ENCODE measurements around the gene OR4D11. TPM values are rescaled to one million over a fixed set of nuclear protein-coding genes. Genes with fewer than 3 reads are reported as not detected.
A peak's percentile ranks its signal among the peaks of the same experiment; 100 is the strongest.

Gene OR4D11
- total and polyA plus RNA-seq, 9 of the 15 experiments (the other 6 are each of a cell fraction or from before 2014, with no cell fraction given) = not detected

DNA sequence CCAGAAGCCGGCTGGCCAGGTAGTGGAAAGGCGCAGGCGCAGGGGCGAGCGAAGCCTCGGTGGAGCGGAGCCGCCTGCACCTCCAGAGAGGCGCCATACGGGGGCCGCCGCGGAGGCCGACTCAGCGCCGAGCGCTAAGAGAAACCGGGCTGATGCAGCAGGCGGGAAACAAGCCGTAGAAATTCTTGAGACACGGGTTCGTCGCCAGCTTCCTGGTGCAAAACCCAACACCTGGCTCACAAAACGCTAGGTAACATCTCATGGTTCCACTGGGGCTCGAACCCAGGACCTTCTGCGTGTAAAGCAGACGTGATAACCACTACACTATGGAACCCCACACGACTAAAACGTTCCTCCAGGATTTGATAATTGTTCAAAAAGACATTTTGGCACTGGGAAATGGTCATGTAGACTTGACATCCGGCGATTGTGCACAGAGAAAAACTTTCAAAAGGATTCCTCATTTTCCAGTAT lies 47.0 kb downstream of the OR4D11 start (continued):
- TF ChIP-seq, protein P1, sequence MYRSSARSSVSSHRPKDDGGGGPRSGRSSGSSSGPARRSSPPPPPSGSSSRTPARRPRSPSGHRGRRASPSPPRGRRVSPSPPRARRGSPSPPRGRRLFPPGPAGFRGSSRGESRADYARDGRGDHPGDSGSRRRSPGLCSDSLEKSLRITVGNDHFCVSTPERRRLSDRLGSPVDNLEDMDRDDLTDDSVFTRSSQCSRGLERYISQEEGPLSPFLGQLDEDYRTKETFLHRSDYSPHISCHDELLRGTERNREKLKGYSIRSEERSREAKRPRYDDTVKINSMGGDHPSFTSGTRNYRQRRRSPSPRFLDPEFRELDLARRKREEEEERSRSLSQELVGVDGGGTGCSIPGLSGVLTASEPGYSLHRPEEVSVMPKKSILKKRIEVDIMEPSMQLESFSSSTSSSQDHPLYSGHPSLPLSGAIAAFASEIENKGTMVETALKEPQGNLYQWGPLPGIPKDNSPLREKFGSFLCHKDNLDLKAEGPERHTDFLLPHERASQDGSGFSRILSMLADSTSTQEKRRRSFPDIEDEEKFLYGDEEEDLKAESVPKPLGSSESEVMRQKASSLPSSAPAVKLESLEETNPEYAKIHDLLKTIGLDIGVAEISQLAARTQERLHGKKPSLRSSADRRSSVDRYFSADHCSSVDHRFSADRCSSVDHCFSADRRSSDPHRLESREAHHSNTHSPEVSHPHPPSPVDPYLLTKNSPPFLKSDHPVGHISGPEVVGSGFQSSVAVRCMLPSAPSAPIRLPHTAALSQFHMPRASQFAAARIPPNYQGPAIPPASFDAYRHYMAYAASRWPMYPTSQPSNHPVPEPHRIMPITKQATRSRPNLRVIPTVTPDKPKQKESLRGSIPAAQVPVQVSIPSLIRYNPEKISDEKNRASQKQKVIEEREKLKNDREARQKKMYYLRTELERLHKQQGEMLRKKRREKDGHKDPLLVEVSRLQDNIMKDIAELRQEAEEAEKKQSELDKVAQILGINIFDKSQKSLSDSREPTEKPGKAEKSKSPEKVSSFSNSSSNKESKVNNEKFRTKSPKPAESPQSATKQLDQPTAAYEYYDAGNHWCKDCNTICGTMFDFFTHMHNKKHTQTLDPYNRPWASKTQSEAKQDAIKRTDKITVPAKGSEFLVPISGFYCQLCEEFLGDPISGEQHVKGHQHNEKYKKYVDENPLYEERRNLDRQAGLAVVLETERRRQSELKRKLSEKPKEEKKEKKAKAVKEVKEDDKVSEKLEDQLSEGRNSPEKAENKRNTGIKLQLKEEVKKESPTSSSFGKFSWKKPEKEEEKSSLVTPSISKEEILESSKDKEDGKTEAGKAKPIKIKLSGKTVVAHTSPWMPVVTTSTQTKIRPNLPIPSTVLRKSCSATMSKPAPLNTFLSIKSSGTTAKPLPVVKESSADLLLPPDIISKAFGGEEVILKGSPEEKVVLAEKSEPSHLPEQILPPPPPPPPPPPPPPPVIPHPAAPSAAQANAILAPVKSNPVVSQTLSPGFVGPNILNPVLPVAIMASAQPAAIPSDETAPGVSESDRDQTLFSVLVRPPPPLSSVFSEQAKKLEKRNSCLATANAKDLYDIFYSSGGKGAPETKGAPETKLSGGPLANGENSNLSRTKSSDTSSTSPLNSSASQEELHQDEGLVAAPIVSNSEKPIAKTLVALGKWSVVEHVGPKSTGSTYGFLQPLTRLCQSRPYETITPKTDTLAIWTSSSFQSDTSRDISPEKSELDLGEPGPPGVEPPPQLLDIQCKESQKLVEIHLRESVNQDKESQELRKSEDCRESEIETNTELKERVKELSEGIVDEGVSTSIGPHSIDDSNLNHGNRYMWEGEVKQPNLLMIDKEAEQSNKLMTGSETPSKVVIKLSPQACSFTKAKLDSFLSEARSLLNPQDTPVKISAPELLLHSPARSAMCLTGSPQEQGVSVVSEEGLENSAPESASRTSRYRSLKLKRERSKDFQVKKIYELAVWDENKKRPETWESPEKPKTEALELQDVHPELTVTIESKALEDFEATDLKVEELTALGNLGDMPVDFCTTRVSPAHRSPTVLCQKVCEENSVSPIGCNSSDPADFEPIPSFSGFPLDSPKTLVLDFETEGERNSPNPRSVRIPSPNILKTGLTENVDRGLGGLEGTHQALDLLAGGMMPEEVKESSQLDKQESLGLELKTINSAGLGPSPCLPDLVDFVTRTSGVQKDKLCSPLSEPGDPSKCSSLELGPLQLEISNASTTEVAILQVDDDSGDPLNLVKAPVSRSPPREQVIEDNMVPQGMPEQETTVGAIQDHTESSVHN (IDR thresholded peaks at IDR 0.05; ENCODE audit: borderline replicate concordance in 1 of 2, low read depth in 1 of 2) = no peak
- no peak for TF ChIP-seq EWSR1 (IDR thresholded peaks at IDR 0.05; ENCODE audit: borderline replicate concordance, low read depth, partially characterized antibody)
- TF ChIP-seq ZNF347 (CRISPR knock-in tag; IDR thresholded peaks at IDR 0.05; ENCODE audit: low read depth) = no peak
- TF ChIP-seq ZNF431 (CRISPR knock-in tag; IDR thresholded peaks at IDR 0.05) = peak; percentile 77
- TF ChIP-seq CHD1 (IDR thresholded peaks at IDR 0.05; ENCODE audit: low read length) = peak; percentile 82
- 0 out of 2 replicates have a peak, but pooled peaks have one; percentile 46 for TF ChIP-seq ZNF644 (tag; IDR thresholded peaks at IDR 0.05; ENCODE audit: low read depth)
- no peak for TF ChIP-seq SETDB1 (IDR thresholded peaks at IDR 0.05; ENCODE audit: low read length)
- TF ChIP-seq, protein P2, sequence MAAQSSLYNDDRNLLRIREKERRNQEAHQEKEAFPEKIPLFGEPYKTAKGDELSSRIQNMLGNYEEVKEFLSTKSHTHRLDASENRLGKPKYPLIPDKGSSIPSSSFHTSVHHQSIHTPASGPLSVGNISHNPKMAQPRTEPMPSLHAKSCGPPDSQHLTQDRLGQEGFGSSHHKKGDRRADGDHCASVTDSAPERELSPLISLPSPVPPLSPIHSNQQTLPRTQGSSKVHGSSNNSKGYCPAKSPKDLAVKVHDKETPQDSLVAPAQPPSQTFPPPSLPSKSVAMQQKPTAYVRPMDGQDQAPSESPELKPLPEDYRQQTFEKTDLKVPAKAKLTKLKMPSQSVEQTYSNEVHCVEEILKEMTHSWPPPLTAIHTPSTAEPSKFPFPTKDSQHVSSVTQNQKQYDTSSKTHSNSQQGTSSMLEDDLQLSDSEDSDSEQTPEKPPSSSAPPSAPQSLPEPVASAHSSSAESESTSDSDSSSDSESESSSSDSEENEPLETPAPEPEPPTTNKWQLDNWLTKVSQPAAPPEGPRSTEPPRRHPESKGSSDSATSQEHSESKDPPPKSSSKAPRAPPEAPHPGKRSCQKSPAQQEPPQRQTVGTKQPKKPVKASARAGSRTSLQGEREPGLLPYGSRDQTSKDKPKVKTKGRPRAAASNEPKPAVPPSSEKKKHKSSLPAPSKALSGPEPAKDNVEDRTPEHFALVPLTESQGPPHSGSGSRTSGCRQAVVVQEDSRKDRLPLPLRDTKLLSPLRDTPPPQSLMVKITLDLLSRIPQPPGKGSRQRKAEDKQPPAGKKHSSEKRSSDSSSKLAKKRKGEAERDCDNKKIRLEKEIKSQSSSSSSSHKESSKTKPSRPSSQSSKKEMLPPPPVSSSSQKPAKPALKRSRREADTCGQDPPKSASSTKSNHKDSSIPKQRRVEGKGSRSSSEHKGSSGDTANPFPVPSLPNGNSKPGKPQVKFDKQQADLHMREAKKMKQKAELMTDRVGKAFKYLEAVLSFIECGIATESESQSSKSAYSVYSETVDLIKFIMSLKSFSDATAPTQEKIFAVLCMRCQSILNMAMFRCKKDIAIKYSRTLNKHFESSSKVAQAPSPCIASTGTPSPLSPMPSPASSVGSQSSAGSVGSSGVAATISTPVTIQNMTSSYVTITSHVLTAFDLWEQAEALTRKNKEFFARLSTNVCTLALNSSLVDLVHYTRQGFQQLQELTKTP (IDR thresholded peaks at IDR 0.05; ENCODE audit: low read depth in 1 of 2, partially characterized antibody in 2 of 2) = peak in 1 of 2 experiments; percentile 54
- no peak for TF ChIP-seq SMAD3 (CRISPR knock-in tag; conservative IDR thresholded peaks at IDR 0.05)
- TF ChIP-seq NCOA2 (IDR thresholded peaks at IDR 0.05; ENCODE audit: partially characterized antibody in 2 of 2) = peak in 1 of 2 experiments; percentile 84
- TF ChIP-seq, protein P3, sequence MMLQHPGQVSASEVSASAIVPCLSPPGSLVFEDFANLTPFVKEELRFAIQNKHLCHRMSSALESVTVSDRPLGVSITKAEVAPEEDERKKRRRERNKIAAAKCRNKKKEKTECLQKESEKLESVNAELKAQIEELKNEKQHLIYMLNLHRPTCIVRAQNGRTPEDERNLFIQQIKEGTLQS (IDR thresholded peaks at IDR 0.05) = no peak
- TF ChIP-seq, protein P3 (CRISPR knock-in tag; conservative IDR thresholded peaks at IDR 0.05) = no peak
- TF ChIP-seq MECOM (CRISPR knock-in tag; IDR thresholded peaks at IDR 0.05) = no peak

Measured in K562 (cell line).